Measurements from ENCODE around the gene ANKS1B. TPM values are rescaled to one million over a fixed set of nuclear protein-coding genes. Genes with fewer than 3 reads are reported as not detected.

The ANKS1B gene
- total RNA-seq, 3 donors from 2014 or later (not counting 1 experiment from before 2014, with no cell fraction given) = not detected

DNA sequence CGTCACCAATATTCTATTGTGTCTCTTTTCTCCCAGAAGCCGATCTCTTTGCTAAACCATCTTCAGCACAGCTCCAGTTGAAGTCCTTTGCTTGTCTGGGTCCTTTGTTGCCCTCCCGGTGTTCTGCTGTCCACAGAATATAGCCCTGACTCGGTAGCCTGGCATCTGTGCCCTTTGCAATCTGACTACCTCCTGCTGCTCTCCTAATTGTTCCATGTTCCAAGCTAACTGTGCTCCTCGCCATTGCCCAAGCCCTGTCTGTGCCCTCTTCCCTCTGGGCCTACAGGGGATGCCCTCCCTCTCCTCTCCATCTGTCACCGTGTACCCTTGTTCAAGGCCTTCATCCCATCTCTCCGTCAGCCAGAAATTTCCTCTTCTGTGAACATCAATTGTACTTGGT is 1033.3 kb downstream of the ANKS1B start:
- Histone ChIP-seq H3K4me1 (ENCODE audit: control insufficient read depth, insufficient read depth, low read length) (no peaks in the 10 kb centered on the region), H3K27ac (ENCODE audit: low read length) (no peak overlapping the region), H3K9me3 (ENCODE audit: control insufficient read depth, insufficient read depth, low read length) (no peaks in the 10 kb centered on the region), H3K36me3 (ENCODE audit: control insufficient read depth, insufficient read depth, low read length) (no peaks in the 10 kb centered on the region), H3K27me3 (ENCODE audit: control insufficient read depth, insufficient read depth, low read length) (no peaks in the 10 kb centered on the region), H3K4me3 (ENCODE audit: low read length) (no peak overlapping the region)
- no peak for ATAC-seq
- no peak for DNase-seq
- no peaks in the 10 kb centered on the region for H3K4me1 Mint-ChIP-seq
- TF ChIP-seq CTCF (IDR thresholded peaks at IDR 0.05) = no peak
- H3K27me3 Mint-ChIP-seq (ENCODE audit: low read depth in 2 of 2) = no peaks in the 10 kb centered on the region
- peaks cover 3 to 6% of the 10 kb centered on the region in 2 donors for H3K9me3 Mint-ChIP-seq
- intact Hi-C loops (cut with micrococcal nuclease) = no loop called here
- 82% methylated on average over 7 of the region's 7 CpGs for WGBS (ENCODE audit: insufficient coverage)
- H3K27ac Mint-ChIP-seq = no peak overlapping the region
- no peaks in the 10 kb centered on the region for H3K36me3 Mint-ChIP-seq
- no peak overlapping the region for H3K4me3 Mint-ChIP-seq

DNA sequence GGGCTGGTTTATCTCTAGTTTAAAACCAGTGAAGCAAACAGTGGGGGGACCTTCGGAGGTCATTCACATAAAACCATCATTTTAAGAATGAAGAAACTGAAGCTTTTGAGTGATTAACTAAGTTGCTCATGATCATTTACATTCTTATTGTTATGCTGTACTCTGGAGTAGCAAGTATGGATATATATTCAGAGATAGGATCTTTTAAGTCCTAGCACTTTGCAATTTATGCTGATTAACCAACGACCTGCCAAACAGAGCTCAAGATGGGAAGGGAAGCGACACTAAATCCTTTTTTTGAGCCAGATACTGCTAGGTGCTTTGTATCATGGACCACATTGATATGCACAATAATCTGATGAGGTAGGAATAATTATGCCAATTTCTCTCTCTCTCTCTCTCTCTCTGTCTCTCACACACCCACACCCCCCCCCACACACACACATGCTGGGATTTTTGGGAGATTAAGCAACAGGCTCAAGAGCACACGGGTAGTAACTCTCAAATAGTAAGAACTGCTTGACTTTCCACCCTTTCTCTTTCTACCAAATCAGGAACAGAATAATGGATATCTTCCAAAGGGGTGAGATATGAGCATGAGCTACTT is 1036.3 kb downstream of the ANKS1B start:
- H3K27ac ChIP-seq (ENCODE audit: low read length) = no peak overlapping the region
- 57% methylated on average over 2 of the region's 4 CpGs for WGBS (ENCODE audit: insufficient coverage)
- H3K4me1 Mint-ChIP-seq = no peaks in the 10 kb centered on the region
- ATAC-seq = no peak
- H3K27me3 Mint-ChIP-seq (ENCODE audit: low read depth in 2 of 2) = no peaks in the 10 kb centered on the region
- no peaks in the 10 kb centered on the region for H3K27me3 ChIP-seq (ENCODE audit: control insufficient read depth, insufficient read depth, low read length)
- no peak for DNase-seq
- no peaks in the 10 kb centered on the region for H3K9me3 ChIP-seq (ENCODE audit: control insufficient read depth, insufficient read depth, low read length)
- H3K27ac Mint-ChIP-seq = no peak overlapping the region
- H3K9me3 Mint-ChIP-seq = peaks cover 0 to 3% of the 10 kb centered on the region in 2 donors
- no peaks in the 10 kb centered on the region for H3K36me3 Mint-ChIP-seq
- no peaks in the 10 kb centered on the region for H3K4me1 ChIP-seq (ENCODE audit: control insufficient read depth, insufficient read depth, low read length)
- no peak overlapping the region for H3K4me3 ChIP-seq (ENCODE audit: low read length)
- intact Hi-C loops (cut with micrococcal nuclease) = no loop called here
- no peak overlapping the region for H3K4me3 Mint-ChIP-seq
- no peaks in the 10 kb centered on the region for H3K36me3 ChIP-seq (ENCODE audit: control insufficient read depth, insufficient read depth, low read length)
- no peak for TF ChIP-seq CTCF (IDR thresholded peaks at IDR 0.05)

DNA sequence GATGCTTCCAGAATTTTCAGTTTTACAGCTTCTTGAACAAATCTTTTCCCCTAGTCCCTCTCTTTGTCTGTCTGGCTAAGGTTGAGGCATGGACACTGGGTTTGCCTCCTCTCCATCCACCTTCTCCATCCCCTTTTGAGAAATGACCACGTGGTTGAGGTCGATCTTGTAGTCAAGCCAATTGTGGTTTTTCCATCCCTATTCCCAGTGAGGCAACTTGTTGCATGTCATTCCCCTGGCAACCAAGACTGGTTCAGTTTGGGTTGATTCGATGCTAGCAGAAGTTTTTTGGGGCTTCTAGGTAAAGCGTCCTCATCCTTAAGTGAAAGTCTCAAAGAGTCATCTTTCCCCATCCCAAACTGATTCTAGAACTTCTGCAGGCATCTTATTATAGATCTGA is 1038.9 kb downstream of the ANKS1B start:
- Histone ChIP-seq H3K9me3 (ENCODE audit: control insufficient read depth, insufficient read depth, low read length) (peaks cover 4% of the 10 kb centered on the region), H3K4me1 (ENCODE audit: control insufficient read depth, insufficient read depth, low read length) (no peaks in the 10 kb centered on the region), H3K36me3 (ENCODE audit: control insufficient read depth, insufficient read depth, low read length) (no peaks in the 10 kb centered on the region), H3K4me3 (ENCODE audit: low read length) (no peak overlapping the region), H3K27ac (ENCODE audit: low read length) (no peak overlapping the region), H3K27me3 (ENCODE audit: control insufficient read depth, insufficient read depth, low read length) (no peaks in the 10 kb centered on the region)
- no peak overlapping the region for H3K27ac Mint-ChIP-seq
- TF ChIP-seq CTCF (IDR thresholded peaks at IDR 0.05) = no peak
- intact Hi-C loops (cut with micrococcal nuclease) = no loop called here
- 77% methylated on average over 3 of the region's 4 CpGs for WGBS (ENCODE audit: insufficient coverage)
- ATAC-seq = no peak
- H3K9me3 Mint-ChIP-seq = peaks cover 0 to 3% of the 10 kb centered on the region in 2 donors
- H3K27me3 Mint-ChIP-seq (ENCODE audit: low read depth in 2 of 2) = no peaks in the 10 kb centered on the region
- no peaks in the 10 kb centered on the region for H3K4me1 Mint-ChIP-seq
- H3K36me3 Mint-ChIP-seq = no peaks in the 10 kb centered on the region
- no peak for DNase-seq
- no peak overlapping the region for H3K4me3 Mint-ChIP-seq

DNA sequence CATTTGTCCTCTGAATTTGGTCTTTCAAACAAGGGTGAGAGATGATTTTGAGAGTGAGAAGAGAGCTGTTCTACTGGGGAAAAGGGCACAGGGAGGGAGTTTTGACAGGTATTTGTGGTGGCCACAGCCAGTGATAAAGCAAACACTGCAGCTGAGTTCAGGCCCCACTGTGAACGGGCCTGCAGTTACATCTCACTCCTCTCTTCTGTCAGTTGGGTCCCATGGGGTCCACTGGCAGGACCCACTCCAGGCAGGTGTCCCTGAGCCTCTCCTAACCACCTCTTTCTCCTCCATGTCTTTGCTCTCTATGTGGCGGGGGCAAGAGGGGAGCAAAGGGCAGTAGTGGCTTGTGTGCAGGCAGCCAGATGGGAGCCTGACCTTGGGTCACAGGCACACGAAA is 1044.8 kb downstream of the ANKS1B start:
- Mint-ChIP-seq H3K36me3 (no peaks in the 10 kb centered on the region), H3K27me3 (ENCODE audit: low read depth in 2 of 2) (peaks cover 0 to 6% of the 10 kb centered on the region in 2 donors), H3K4me3 (no peak overlapping the region), H3K4me1 (no peaks in the 10 kb centered on the region), H3K9me3 (peaks cover 0 to 3% of the 10 kb centered on the region in 2 donors), H3K27ac (no peak overlapping the region)
- intact Hi-C loops (cut with micrococcal nuclease) = no loop called here
- H3K27me3 ChIP-seq (ENCODE audit: control insufficient read depth, insufficient read depth, low read length) = no peaks in the 10 kb centered on the region
- ATAC-seq = no peak
- no peak for TF ChIP-seq CTCF (IDR thresholded peaks at IDR 0.05)
- H3K27ac ChIP-seq (ENCODE audit: low read length) = no peak overlapping the region
- peaks cover 4% of the 10 kb centered on the region for H3K9me3 ChIP-seq (ENCODE audit: control insufficient read depth, insufficient read depth, low read length)
- WGBS (ENCODE audit: insufficient coverage) = 73% methylated on average over 3 of the region's 3 CpGs
- H3K4me3 ChIP-seq (ENCODE audit: low read length) = no peak overlapping the region
- no peak for DNase-seq
- no peaks in the 10 kb centered on the region for H3K36me3 ChIP-seq (ENCODE audit: control insufficient read depth, insufficient read depth, low read length)
- H3K4me1 ChIP-seq (ENCODE audit: control insufficient read depth, insufficient read depth, low read length) = no peaks in the 10 kb centered on the region

Data from natural killer cell (primary cell).